Measurements from ENCODE around the gene RSU1. TPM values are rescaled to one million over a fixed set of nuclear protein-coding genes. Genes with fewer than 3 reads are reported as not detected.

The RSU1 gene
- total RNA-seq, 4 donors from 2014 or later: 40.5 to 95.4 (median 65.2) TPM

- H3K4me1 ChIP-seq: no peaks in the 10 kb centered on the region
- H3K27ac ChIP-seq: no peak overlapping the region
- H3K27me3 ChIP-seq: no peaks in the 10 kb centered on the region
- H3K4me3 ChIP-seq: no peak overlapping the region
- no peaks in the 10 kb centered on the region for H3K9me3 ChIP-seq
- no peak for DNase-seq
- TF ChIP-seq, protein P1, sequence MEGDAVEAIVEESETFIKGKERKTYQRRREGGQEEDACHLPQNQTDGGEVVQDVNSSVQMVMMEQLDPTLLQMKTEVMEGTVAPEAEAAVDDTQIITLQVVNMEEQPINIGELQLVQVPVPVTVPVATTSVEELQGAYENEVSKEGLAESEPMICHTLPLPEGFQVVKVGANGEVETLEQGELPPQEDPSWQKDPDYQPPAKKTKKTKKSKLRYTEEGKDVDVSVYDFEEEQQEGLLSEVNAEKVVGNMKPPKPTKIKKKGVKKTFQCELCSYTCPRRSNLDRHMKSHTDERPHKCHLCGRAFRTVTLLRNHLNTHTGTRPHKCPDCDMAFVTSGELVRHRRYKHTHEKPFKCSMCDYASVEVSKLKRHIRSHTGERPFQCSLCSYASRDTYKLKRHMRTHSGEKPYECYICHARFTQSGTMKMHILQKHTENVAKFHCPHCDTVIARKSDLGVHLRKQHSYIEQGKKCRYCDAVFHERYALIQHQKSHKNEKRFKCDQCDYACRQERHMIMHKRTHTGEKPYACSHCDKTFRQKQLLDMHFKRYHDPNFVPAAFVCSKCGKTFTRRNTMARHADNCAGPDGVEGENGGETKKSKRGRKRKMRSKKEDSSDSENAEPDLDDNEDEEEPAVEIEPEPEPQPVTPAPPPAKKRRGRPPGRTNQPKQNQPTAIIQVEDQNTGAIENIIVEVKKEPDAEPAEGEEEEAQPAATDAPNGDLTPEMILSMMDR (IDR thresholded peaks at IDR 0.05): no peak
- TF ChIP-seq POLR2A (IDR thresholded peaks at IDR 0.05): no peak
- H3K36me3 ChIP-seq: no peaks in the 10 kb centered on the region
- intact Hi-C loops (cut with DNase I; ENCODE audit: low total_unique reads): no loop called here
These were observed 24.5 kb downstream of the RSU1 start for GRCh38 chr10:16792675-16793074.

DNA sequence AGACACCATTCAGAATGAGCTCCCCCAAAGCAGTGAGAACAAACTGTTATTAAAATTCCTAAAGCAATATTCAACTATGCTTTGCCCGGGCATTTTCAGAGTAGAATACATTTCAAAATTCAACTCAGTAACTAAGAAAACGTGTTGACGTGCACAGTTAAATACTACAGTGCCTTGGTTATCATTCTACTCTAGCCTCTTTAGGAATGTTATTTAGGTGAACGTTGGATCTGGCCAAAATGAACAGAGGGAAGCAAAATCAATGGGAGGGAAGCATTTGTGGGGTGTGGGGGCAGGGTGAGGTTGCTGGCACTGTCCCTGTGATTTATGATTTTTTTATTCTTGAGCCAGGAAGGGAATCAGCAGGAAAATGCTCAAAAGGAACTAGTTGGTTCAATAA, 27.5 kb downstream of the RSU1 start:
- H3K27ac ChIP-seq: no peak overlapping the region
- intact Hi-C loops (cut with DNase I; ENCODE audit: low total_unique reads): no loop called here
- no peak overlapping the region for H3K4me3 ChIP-seq
- H3K36me3 ChIP-seq: no peaks in the 10 kb centered on the region
- no peak for TF ChIP-seq POLR2A (IDR thresholded peaks at IDR 0.05)
- TF ChIP-seq, protein P1 (IDR thresholded peaks at IDR 0.05): no peak
- H3K4me1 ChIP-seq: no peaks in the 10 kb centered on the region
- no peak for DNase-seq
- H3K9me3 ChIP-seq: no peaks in the 10 kb centered on the region
- H3K27me3 ChIP-seq: no peaks in the 10 kb centered on the region

DNA sequence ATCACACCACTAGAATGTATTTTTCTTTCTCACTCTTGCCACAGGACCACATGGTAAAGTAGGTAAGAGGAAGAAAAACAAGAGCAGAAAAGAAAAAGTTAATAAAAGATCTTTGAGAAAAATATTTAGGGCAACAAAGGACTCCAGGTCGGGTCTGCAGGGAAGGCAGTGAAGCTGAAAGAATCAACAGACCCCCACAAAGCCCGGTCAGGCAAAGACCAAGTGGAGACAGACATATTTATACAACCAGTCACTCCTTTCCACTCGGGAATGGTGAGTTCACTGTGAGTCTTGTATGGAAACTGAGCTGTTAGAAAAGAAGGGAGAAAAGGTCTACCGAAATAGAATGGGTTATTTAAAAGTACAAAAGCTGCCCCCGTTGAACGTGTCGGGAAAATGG, 28.0 kb downstream of the RSU1 start:
- no peaks in the 10 kb centered on the region for H3K36me3 ChIP-seq
- TF ChIP-seq, protein P1 (IDR thresholded peaks at IDR 0.05): no peak
- TF ChIP-seq POLR2A (IDR thresholded peaks at IDR 0.05): no peak
- intact Hi-C loops (cut with DNase I; ENCODE audit: low total_unique reads): no loop called here
- no peak overlapping the region for H3K27ac ChIP-seq
- no peaks in the 10 kb centered on the region for H3K27me3 ChIP-seq
- H3K9me3 ChIP-seq: no peaks in the 10 kb centered on the region
- no peak for DNase-seq
- H3K4me1 ChIP-seq: no peaks in the 10 kb centered on the region
- H3K4me3 ChIP-seq: no peak overlapping the region

DNA sequence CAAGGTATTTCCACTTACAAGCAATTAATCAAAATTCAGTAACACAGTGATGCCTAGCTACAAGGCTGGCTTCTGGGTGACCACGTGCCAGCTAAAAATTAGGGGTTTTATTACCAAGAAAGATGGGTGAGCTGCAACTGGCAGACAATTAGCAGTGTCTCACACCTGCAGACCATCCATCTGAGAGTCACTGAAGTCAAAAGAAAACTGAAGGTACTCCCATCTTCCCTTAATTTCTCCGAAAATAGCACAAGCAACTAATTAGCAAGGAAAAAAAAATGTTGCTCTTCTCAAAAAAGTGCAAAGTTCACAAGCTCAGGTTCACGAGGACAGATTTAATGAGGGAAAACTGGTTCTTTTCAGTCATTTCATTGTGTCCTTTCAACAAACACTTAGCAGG, 28.4 kb downstream of the RSU1 start:
- no peak overlapping the region for H3K4me3 ChIP-seq
- no peaks in the 10 kb centered on the region for H3K4me1 ChIP-seq
- no peak overlapping the region for H3K27ac ChIP-seq
- no peaks in the 10 kb centered on the region for H3K9me3 ChIP-seq
- TF ChIP-seq, protein P1 (IDR thresholded peaks at IDR 0.05): no peak
- TF ChIP-seq POLR2A (IDR thresholded peaks at IDR 0.05): no peak
- no peaks in the 10 kb centered on the region for H3K36me3 ChIP-seq
- H3K27me3 ChIP-seq: no peaks in the 10 kb centered on the region
- no peak for DNase-seq
- intact Hi-C loops (cut with DNase I; ENCODE audit: low total_unique reads): no loop called here

DNA sequence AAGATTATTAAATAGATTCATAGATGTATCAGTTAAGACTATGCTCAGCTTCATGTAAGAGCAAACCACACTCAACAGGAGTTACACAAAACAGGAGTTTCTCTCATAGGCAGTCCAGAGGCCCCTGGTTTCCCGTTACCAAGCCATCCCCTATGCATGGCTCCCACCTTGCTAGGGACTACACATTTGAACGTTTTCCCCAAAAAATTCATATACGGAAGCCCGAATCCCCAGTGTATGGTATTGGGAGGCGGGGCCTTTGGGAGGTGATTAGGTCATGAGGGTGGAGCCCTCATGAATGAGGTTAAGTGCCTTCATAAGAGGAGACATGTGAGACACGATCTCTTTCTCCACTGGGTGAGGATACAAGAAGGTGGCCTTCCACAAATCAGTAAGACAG, 29.1 kb downstream of the RSU1 start:
- TF ChIP-seq POLR2A (IDR thresholded peaks at IDR 0.05): no peak
- TF ChIP-seq, protein P1 (IDR thresholded peaks at IDR 0.05): no peak
- no peaks in the 10 kb centered on the region for H3K27me3 ChIP-seq
- intact Hi-C loops (cut with DNase I; ENCODE audit: low total_unique reads): no loop called here
- H3K4me3 ChIP-seq: no peak overlapping the region
- H3K27ac ChIP-seq: no peak overlapping the region
- no peaks in the 10 kb centered on the region for H3K36me3 ChIP-seq
- H3K4me1 ChIP-seq: no peaks in the 10 kb centered on the region
- H3K9me3 ChIP-seq: no peaks in the 10 kb centered on the region
- DNase-seq: no peak

Data from uterus (tissue), 4 donors.